K562 (cell line): ENCODE results near the gene ITPR3. TPM values are rescaled to one million over a fixed set of nuclear protein-coding genes. Genes with fewer than 3 reads are reported as not detected.

Experiments
- ARNT ChIP-seq, 2 experiments: fragments of 450-650 bp; IDR thresholded peaks; 2 replicates each; pipeline ENCODE4 v1.6.1; 2016; ENCODE audit warnings: mild to moderate bottlenecking in 1 of 2
- BACH1 ChIP-seq: fragments of 200-800 bp; sonication (Bioruptor generic); IDR thresholded peaks from 2 replicates; pipeline ENCODE4 v1.6.1; 2016; ENCODE audit warnings: missing genetic modification characterization, missing compliant biosample characterization
- BRF1 ChIP-seq: IDR thresholded peaks from 3 replicates; pipeline ENCODE4 v1.6.1; 2011; ENCODE audit warnings: borderline replicate concordance, mild to moderate bottlenecking; ENCODE audit not compliant: insufficient read length; ENCODE audit errors: extremely low read depth
- ESRRA ChIP-seq: fragments of 450-650 bp; IDR thresholded peaks from 2 replicates; pipeline ENCODE4 v1.6.1; 2014; ENCODE audit warnings: low read depth, mild to moderate bottlenecking, moderate library complexity, borderline replicate concordance
- TBP ChIP-seq: optimal IDR thresholded peaks from 2 replicates; pipeline ENCODE3; 2011; ENCODE audit warnings: low read depth, low read length, improper control_type of control experiment
- ZBED1 ChIP-seq: IDR thresholded peaks from 2 replicates; pipeline ENCODE4 v1.6.1; 2014
- ZC3H11A ChIP-seq: IDR thresholded peaks from 2 replicates; pipeline ENCODE4 v1.6.1; 2012; ENCODE audit warnings: low read depth, low read length, improper control_type of control experiment
- ZZZ3 ChIP-seq: fragments of 450-650 bp; IDR thresholded peaks from 2 replicates; pipeline ENCODE4 v1.6.1; 2016; ENCODE audit warnings: antibody characterized with exemption, mild to moderate bottlenecking, moderate library complexity
- polyA plus RNA-seq, 8 experiments: library from polyadenylated mRNA; depleted of rRNA in 4 of 8; stranded (reverse) in 5 of 8; unstranded in 3 of 8; fragments of >200 nt; fragmentation: Nextera tagmentation in 2 of 8; fragmentation: Illumina TruSeq in 1 of 8; extraction: Ambion mirVana in 2 of 8; extraction: Trizol in 1 of 8; gene quantifications; 2 replicates each; pipeline versions ENCODE4 v1.2.1 to v1.2.3, GENCODE V29; 2011 to 2014; ENCODE audit warnings: inconsistent platforms in 1 of 8, missing spikeins in 1 of 8
- total RNA-seq, 7 experiments: library from RNA; depleted of rRNA in 6 of 7; stranded (reverse); fragments of >200 nt in 6 of 7; fragmentation: Illumina TruSeq in 2 of 7; extraction: Trizol in 2 of 7; gene quantifications; 2 replicates each; pipeline versions ENCODE4 v1.2.1 to v1.2.3, GENCODE V29; 2011 to 2021; ENCODE audit warnings: low replicate concordance in 1 of 7
- TF ChIP-seq, protein P1 (sequence below): fragments of 450-650 bp; IDR thresholded peaks from one replicate; pipeline ENCODE4 v1.6.1; 2018; ENCODE audit warnings: mild to moderate bottlenecking, moderate library complexity; ENCODE audit not compliant: partially characterized antibody
- TF ChIP-seq, protein P2 (sequence below): sonication (generic); formaldehyde crosslinking; IDR thresholded peaks from 2 replicates; pipeline ENCODE4 v1.8.0; 2022; ENCODE audit warnings: mild to moderate bottlenecking, missing genetic modification reagents
- TF ChIP-seq, protein P3 (sequence below), 2 experiments: fragments of 450-650 bp in 1 of 2; sonication (generic) in 1 of 2; formaldehyde crosslinking in 1 of 2; IDR thresholded peaks in 1 of 2; conservative IDR thresholded peaks in 1 of 2; 2 replicates each; pipeline versions ENCODE4 v1.6.1 to v1.8.1; 2016 to 2023; ENCODE audit warnings: mild to moderate bottlenecking in 2 of 2, moderate library complexity in 2 of 2, inconsistent platforms in 1 of 2, missing genetic modification reagents in 1 of 2

ITPR3 gene
- total and polyA plus RNA-seq, 9 of the 15 experiments (the other 6 are each of a cell fraction or from before 2014, with no cell fraction given) = 0.39 to 35.7 (median 13.2) TPM

DNA sequence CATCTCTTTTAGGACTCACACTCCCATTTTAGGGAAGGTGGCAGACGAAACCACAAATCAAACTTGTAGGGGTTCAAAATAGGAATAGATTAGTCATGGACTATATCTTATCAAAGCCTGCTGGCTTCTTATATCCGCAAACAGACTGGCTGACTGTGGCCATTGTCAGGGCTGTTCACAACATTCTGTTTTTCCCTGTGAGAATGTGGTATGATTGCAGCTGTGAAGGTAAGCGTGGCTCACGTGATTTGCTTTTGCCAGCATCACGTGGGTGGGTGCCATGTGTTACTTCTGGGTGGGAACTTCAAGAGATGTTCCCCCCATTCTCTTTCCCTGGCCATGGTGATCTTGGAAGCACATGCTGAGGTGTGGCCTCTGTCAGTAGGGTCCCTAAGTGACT, 119.7 kb downstream of the ITPR3 start (continued):
- TF ChIP-seq, protein P1, sequence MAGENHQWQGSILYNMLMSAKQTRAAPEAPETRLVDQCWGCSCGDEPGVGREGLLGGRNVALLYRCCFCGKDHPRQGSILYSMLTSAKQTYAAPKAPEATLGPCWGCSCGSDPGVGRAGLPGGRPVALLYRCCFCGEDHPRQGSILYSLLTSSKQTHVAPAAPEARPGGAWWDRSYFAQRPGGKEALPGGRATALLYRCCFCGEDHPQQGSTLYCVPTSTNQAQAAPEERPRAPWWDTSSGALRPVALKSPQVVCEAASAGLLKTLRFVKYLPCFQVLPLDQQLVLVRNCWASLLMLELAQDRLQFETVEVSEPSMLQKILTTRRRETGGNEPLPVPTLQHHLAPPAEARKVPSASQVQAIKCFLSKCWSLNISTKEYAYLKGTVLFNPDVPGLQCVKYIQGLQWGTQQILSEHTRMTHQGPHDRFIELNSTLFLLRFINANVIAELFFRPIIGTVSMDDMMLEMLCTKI = no peak
- TF ChIP-seq ZC3H11A = no peak
- TF ChIP-seq BACH1 = no peak
- no peak for TF ChIP-seq ARNT (IDR thresholded peaks at IDR 0.05)
- TF ChIP-seq, protein P2, sequence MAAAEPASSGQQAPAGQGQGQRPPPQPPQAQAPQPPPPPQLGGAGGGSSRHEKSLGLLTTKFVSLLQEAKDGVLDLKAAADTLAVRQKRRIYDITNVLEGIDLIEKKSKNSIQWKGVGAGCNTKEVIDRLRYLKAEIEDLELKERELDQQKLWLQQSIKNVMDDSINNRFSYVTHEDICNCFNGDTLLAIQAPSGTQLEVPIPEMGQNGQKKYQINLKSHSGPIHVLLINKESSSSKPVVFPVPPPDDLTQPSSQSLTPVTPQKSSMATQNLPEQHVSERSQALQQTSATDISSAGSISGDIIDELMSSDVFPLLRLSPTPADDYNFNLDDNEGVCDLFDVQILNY (CRISPR knock-in tag) = no peak
- TF ChIP-seq ZZZ3 = no peak
- TF ChIP-seq ESRRA = no peak
- no peak for TF ChIP-seq TBP
- no peak for TF ChIP-seq BRF1
- no peak for TF ChIP-seq ZBED1
- TF ChIP-seq, protein P3, sequence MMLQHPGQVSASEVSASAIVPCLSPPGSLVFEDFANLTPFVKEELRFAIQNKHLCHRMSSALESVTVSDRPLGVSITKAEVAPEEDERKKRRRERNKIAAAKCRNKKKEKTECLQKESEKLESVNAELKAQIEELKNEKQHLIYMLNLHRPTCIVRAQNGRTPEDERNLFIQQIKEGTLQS (IDR thresholded peaks at IDR 0.05) = no peak
- TF ChIP-seq, protein P3 (CRISPR knock-in tag; conservative IDR thresholded peaks at IDR 0.05) = no peak
